H1 (cell line): ENCODE results near the gene HS3ST6. TPM values are rescaled to one million over a fixed set of nuclear protein-coding genes. Genes with fewer than 3 reads are reported as not detected.

Experiments
- CTCF ChIA-PET: fragments of 300-600 bp; sonication (Branson Sonifier 250); formaldehyde crosslinking; loops from one replicate; lab custom pipeline; 2021; ENCODE audit not compliant: partially characterized antibody; lab: Charles Lee
- POLR2A ChIA-PET: fragments of 300-600 bp; sonication (Branson Sonifier 250); formaldehyde crosslinking; loops from one replicate; lab custom pipeline; 2021; ENCODE audit warnings: inconsistent platforms; ENCODE audit not compliant: partially characterized antibody; lab: Charles Lee
- DNase-seq, 2 experiments: peaks; one replicate each; pipeline versions ENCODE4 v3.0.0 to v3.0.0-alpha.2; 2010 to 2022; ENCODE audit warnings: low spot score in 2 of 2, low read depth in 1 of 2, mixed read lengths in 1 of 2
- FAIRE-seq: peaks from 2 replicates; lab custom pipeline; 2011; peaks lifted over from hg19 to GRCh38; lab: Jason Lieb, UNC
- H2AFZ ChIP-seq: 2 replicates; pipeline ENCODE4 v1.8.1; 2012; ENCODE audit warnings: low read length, inconsistent platforms
- H2AK5ac ChIP-seq: 2 replicates; pipeline ENCODE4 v1.6.1; 2013; ENCODE audit warnings: low read depth, low read length
- H2BK120ac ChIP-seq: replicated peaks from 2 replicates; pipeline ENCODE3; 2013; ENCODE audit warnings: low read depth, low read length, inconsistent platforms
- H2BK12ac ChIP-seq: 2 replicates; pipeline ENCODE4 v1.6.1; 2013; ENCODE audit warnings: low read depth, low read length
- H2BK15ac ChIP-seq: 2 replicates; pipeline ENCODE4 v1.6.1; 2013; ENCODE audit warnings: low read length
- H2BK20ac ChIP-seq: 2 replicates; pipeline ENCODE4 v1.6.1; 2013; ENCODE audit warnings: low read length
- H2BK5ac ChIP-seq: 2 replicates; pipeline ENCODE4 v1.6.1; 2013; ENCODE audit warnings: low read depth, low read length
- H3K14ac ChIP-seq: 2 replicates; pipeline ENCODE4 v1.6.1; 2013; ENCODE audit warnings: inconsistent platforms; ENCODE audit not compliant: insufficient read length
- H3K18ac ChIP-seq: 2 replicates; pipeline ENCODE4 v1.6.1; 2013; ENCODE audit warnings: low read length; ENCODE audit errors: extremely low read depth
- H3K23ac ChIP-seq: 2 replicates; pipeline ENCODE4 v1.6.1; 2013; ENCODE audit warnings: inconsistent platforms; ENCODE audit not compliant: insufficient read length
- H3K23me2 ChIP-seq: 2 replicates; pipeline ENCODE4 v1.6.1; 2013; ENCODE audit warnings: low read depth, low read length
- H3K27ac ChIP-seq: 2 replicates; pipeline ENCODE4 v1.6.1; 2011; ENCODE audit warnings: low read depth, low read length, inconsistent platforms
- H3K27me3 ChIP-seq, 4 experiments: replicated peaks in 1 of 4; 1 replicate in 1 of 4; 2 replicates in 3 of 4; pipeline versions ENCODE4 v1.6.1 to v1.8.1; 2011 to 2013; ENCODE audit warnings: low read length in 3 of 4, mild to moderate bottlenecking in 3 of 4, inconsistent platforms in 2 of 4, mixed read lengths in 2 of 4, moderate library complexity in 1 of 4; ENCODE audit not compliant: control insufficient read depth in 3 of 4, insufficient read depth in 3 of 4; ENCODE audit errors: extremely low read depth in 1 of 4
- H3K36me3 ChIP-seq, 4 experiments: 2 replicates each; pipeline versions ENCODE4 v1.6.1 to v1.8.1; 2011 to 2013; ENCODE audit warnings: mild to moderate bottlenecking in 4 of 4, low read length in 3 of 4, moderate library complexity in 2 of 4, control low read depth in 1 of 4, inconsistent platforms in 1 of 4; ENCODE audit not compliant: insufficient read depth in 4 of 4, control insufficient read depth in 2 of 4
- H3K4ac ChIP-seq: replicated peaks from 2 replicates; pipeline ENCODE3; 2013; ENCODE audit warnings: low read length, low read depth, mixed read lengths, inconsistent platforms; ENCODE audit not compliant: insufficient read length
- H3K4me1 ChIP-seq, 4 experiments: replicated peaks in 1 of 4; 1 replicate in 1 of 4; 2 replicates in 3 of 4; pipeline versions ENCODE4 v1.6.1 to v1.8.1; 2011 to 2013; ENCODE audit warnings: low read length in 3 of 4, inconsistent platforms in 2 of 4, mixed read lengths in 1 of 4; ENCODE audit not compliant: insufficient read depth in 4 of 4, control insufficient read depth in 3 of 4
- H3K4me2 ChIP-seq, 2 experiments: 2 replicates each; pipeline versions ENCODE4 v1.6.1 to v1.8.1; 2011 to 2013; ENCODE audit warnings: low read depth in 2 of 2, low read length in 2 of 2, control low read depth in 1 of 2, inconsistent platforms in 1 of 2, mild to moderate bottlenecking in 1 of 2; ENCODE audit not compliant: insufficient read depth in 1 of 2
- H3K4me3 ChIP-seq, 4 experiments: fragments of 200-600, 300-600 bp in 1 of 4; sonication (generic), shearing (Covaris generic), sonication (Bioruptor Twin) in 1 of 4; 2 replicates each; pipeline versions ENCODE4 v1.5.1 to v1.8.1; 2011 to 2016; ENCODE audit warnings: low read length in 4 of 4, low read depth in 3 of 4, control low read depth in 2 of 4, inconsistent platforms in 2 of 4, mild to moderate bottlenecking in 2 of 4, mixed read lengths in 1 of 4, moderate library complexity in 1 of 4; ENCODE audit not compliant: insufficient read depth in 2 of 4; ENCODE audit errors: extremely low read depth in 1 of 4
- H3K56ac ChIP-seq: replicated peaks from 2 replicates; pipeline ENCODE3; 2013; ENCODE audit warnings: low read depth, mild to moderate bottlenecking, mixed read lengths, low read length, inconsistent platforms; ENCODE audit not compliant: insufficient read length
- H3K79me1 ChIP-seq: 2 replicates; pipeline ENCODE4 v1.6.1; 2013; ENCODE audit warnings: low read depth, low read length, control low read depth
- H3K79me2 ChIP-seq, 2 experiments: 2 replicates each; pipeline versions ENCODE4 v1.6.1 to v1.8.1; 2012 to 2013; ENCODE audit warnings: low read length in 2 of 2, mild to moderate bottlenecking in 2 of 2, inconsistent platforms in 1 of 2; ENCODE audit not compliant: insufficient read depth in 2 of 2, control insufficient read depth in 1 of 2
- H3K9ac ChIP-seq, 4 experiments: replicated peaks in 1 of 4; 1 replicate in 1 of 4; 2 replicates in 3 of 4; pipeline versions ENCODE4 v1.6.1 to v1.8.1; 2011 to 2013; ENCODE audit warnings: low read depth in 3 of 4, low read length in 3 of 4, control low read depth in 2 of 4, mild to moderate bottlenecking in 2 of 4, moderate library complexity in 2 of 4, inconsistent platforms in 1 of 4; ENCODE audit errors: extremely low read depth in 1 of 4
- H3K9me3 ChIP-seq, 2 experiments: 2 replicates each; pipeline versions ENCODE4 v1.6.1 to v1.8.1; 2012 to 2013; ENCODE audit warnings: mild to moderate bottlenecking in 2 of 2, moderate library complexity in 2 of 2, control low read depth in 1 of 2, inconsistent platforms in 1 of 2, low read depth in 1 of 2, low read length in 1 of 2, mixed read lengths in 1 of 2; ENCODE audit not compliant: insufficient read depth in 2 of 2
- H4K20me1 ChIP-seq, 2 experiments: replicated peaks in 1 of 2; 2 replicates each; pipeline versions ENCODE3 to v1.8.1; 2011 to 2013; ENCODE audit warnings: inconsistent platforms in 2 of 2, low read length in 2 of 2, mild to moderate bottlenecking in 1 of 2; ENCODE audit not compliant: insufficient read depth in 2 of 2, control insufficient read depth in 1 of 2
- H4K5ac ChIP-seq: 2 replicates; pipeline ENCODE4 v1.6.1; 2013; ENCODE audit warnings: low read length, low read depth, mixed read lengths, inconsistent platforms; ENCODE audit not compliant: insufficient read length
- H4K8ac ChIP-seq: 2 replicates; pipeline ENCODE4 v1.8.0; 2013; ENCODE audit warnings: mild to moderate bottlenecking, moderate library complexity, low read length, inconsistent platforms; ENCODE audit not compliant: insufficient read depth; ENCODE audit errors: extremely low read depth
- H4K91ac ChIP-seq: replicated peaks from 2 replicates; pipeline ENCODE3; 2013; ENCODE audit warnings: low read length, mixed read lengths, inconsistent platforms; ENCODE audit not compliant: insufficient read length
- CBX8 ChIP-seq: fragments of 300-800, 300-1000 bp; sonication (generic); IDR thresholded peaks from 2 replicates; pipeline ENCODE4 v1.7.1; 2016; ENCODE audit warnings: low read depth, low read length, borderline replicate concordance
- KDM1A ChIP-seq: fragments of 200-600, 300-600 bp; sonication (generic); IDR thresholded peaks from 2 replicates; pipeline ENCODE4 v1.7.1; 2016; ENCODE audit warnings: mild to moderate bottlenecking, low read length, borderline replicate concordance
- POU5F1 ChIP-seq: IDR thresholded peaks from 2 replicates; pipeline ENCODE4 v1.6.1; 2011; ENCODE audit warnings: low read depth, mild to moderate bottlenecking, low read length, moderate library complexity
- RAD21 ChIP-seq, 2 experiments: IDR thresholded peaks in 1 of 2; conservative IDR thresholded peaks in 1 of 2; 2 replicates each; pipeline ENCODE4 v1.6.1; 2011; ENCODE audit warnings: low read depth in 2 of 2, low read length in 2 of 2, improper control_type of control experiment in 1 of 2, inconsistent platforms in 1 of 2, mild to moderate bottlenecking in 1 of 2, moderate library complexity in 1 of 2
- SIRT6 ChIP-seq: IDR thresholded peaks from one replicate; pipeline ENCODE4 v1.7.1; 2012; ENCODE audit warnings: low read length, inconsistent platforms
- SP4 ChIP-seq: IDR thresholded peaks from 2 replicates; pipeline ENCODE4 v1.6.1; 2012; ENCODE audit warnings: low read length, inconsistent platforms
- ZNF274 ChIP-seq: IDR thresholded peaks from 2 replicates; pipeline ENCODE4 v1.7.0; 2012; ENCODE audit warnings: low read length, borderline replicate concordance; ENCODE audit errors: extremely low read depth
- WGBS, 2 experiments: shearing (Covaris generic) in 1 of 2; methylation state at CpG; one replicate each; pipeline versions ENCODE4 v1.1.6 to v1.1.7; 2013 to 2015; ENCODE audit warnings: low lambda C conversion rate in 2 of 2, mixed read lengths in 2 of 2, inconsistent platforms in 1 of 2, low coverage in 1 of 2, missing lambda C conversion rate in 1 of 2; ENCODE audit not compliant: insufficient replicate concordance in 2 of 2, insufficient coverage in 1 of 2, insufficient read length in 1 of 2; ENCODE audit errors: extremely low coverage in 1 of 2, missing lambda C conversion rate in 1 of 2; 5-methylcytosine and 5-hydroxymethylcytosine counted together
- polyA plus RNA-seq, 7 experiments: library from polyadenylated mRNA; depleted of rRNA in 3 of 7; stranded (reverse) in 5 of 7; unstranded in 2 of 7; fragments of >200 nt in 5 of 7; fragments of 200-250 nt in 2 of 7; gene quantifications; 1 replicate in 5 of 7; 2 replicates in 1 of 7; 4 replicates in 1 of 7; pipeline versions ENCODE4 v1.2.1 to v1.2.3, GENCODE V29; 2011 to 2013; ENCODE audit warnings: missing spikeins in 2 of 7, mixed read lengths in 2 of 7
- total RNA-seq: library from RNA; stranded (reverse); fragmentation: NEBNext Ultra II Directional; extraction: Animal tissue kit (Norgen Biotek cat#: 25700); gene quantifications from 2 replicates; pipeline ENCODE4 v1.2.1, GENCODE V29; 2021
- TF ChIP-seq, protein P1 (sequence below): IDR thresholded peaks from 2 replicates; pipeline ENCODE4 v1.6.1; 2012; ENCODE audit warnings: inconsistent platforms
- TF ChIP-seq, protein P2 (sequence below), 3 experiments: IDR thresholded peaks; 1 replicate in 2 of 3; 2 replicates in 1 of 3; pipeline versions ENCODE4 v1.5.1 to v1.6.1; 2011; ENCODE audit warnings: low read length in 3 of 3, mild to moderate bottlenecking in 3 of 3, inconsistent platforms in 2 of 3, low read depth in 1 of 3, moderate library complexity in 1 of 3; ENCODE audit not compliant: insufficient read depth in 1 of 3; ENCODE audit errors: control extremely low read depth in 1 of 3

The HS3ST6 gene
- total and polyA plus RNA-seq, 2 of the 8 experiments (the other 6 are each of a cell fraction or from before 2014, with no cell fraction given): 0.36 to 0.39 TPM

DNA sequence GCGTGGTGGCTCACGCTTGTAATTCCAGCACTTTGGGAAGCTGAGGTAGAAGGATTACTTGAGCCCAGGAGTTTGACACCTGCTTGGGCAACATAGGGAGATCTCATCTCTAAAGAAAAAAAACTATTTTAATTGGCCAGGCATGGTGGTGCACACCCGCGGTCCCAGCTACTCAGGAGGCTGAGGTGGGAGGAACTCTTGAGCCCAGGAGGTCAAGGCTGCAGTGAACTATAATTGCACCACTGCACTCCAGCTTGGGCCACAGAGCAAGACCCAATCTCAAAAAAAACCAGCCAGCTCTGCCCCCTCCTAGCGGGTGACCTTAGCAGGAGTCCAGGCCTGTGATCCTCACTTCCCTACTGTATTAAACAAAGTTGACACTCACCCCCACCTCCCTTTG is 5.9 kb upstream of the HS3ST6 start:
- ChIA-PET CTCF (interaction anchor here (0.6 to 2.8 kb wide), 21 partner anchors 8 to 452 kb away, joined by 3 to 21 read pairs (median 5); partner anchors contain the start of genes MEIOB, RNF151, RPL3L and RPS2), POLR2A (interaction anchor here (0.7 to 2.1 kb wide), 9 partner anchors 9 to 78 kb away, joined by 3 to 18 read pairs (median 4); partner anchors contain the start of genes RNF151 and RPS2)
- Histone ChIP-seq H3K27me3 (peaks cover 17 to 58% (median 39%) of the 10 kb centered on the region in 4 experiments), H4K8ac (no peak overlapping the region), H3K79me1 (no peaks in the 10 kb centered on the region), H3K27ac (no peak overlapping the region), H2BK12ac (peak overlapping the region; percentile 63; the same call in 1 of the 2 replicates), H2BK20ac (0 out of 2 replicates have a peak overlapping the region, but pooled peaks have one; percentile 1), H3K9ac (no peak overlapping the region), H2BK15ac (no peak overlapping the region), H3K4ac (no peak overlapping the region), H3K9me3 (no peaks in the 10 kb centered on the region), H2BK5ac (peak overlapping the region; percentile 71; the same call in 1 of the 2 replicates), H3K23ac (no peak overlapping the region), H2BK120ac (no peak overlapping the region), H4K5ac (no peak overlapping the region), H3K4me2 (peak overlapping the region; percentile 16 to 56), H4K20me1 (peaks cover 0 to 4% of the 10 kb centered on the region in 2 experiments), H2AK5ac (peak overlapping the region; percentile 57; the same call in 1 of the 2 replicates), H4K91ac (peak overlapping the region; percentile 79), H3K23me2 (peaks cover 2% of the 10 kb centered on the region; the same call in 1 of the 2 replicates), H3K18ac (peak overlapping the region; percentile 32; the same call in 1 of the 2 replicates), H3K4me3 (peak overlapping the region in 1 of 4 experiments; percentile 47; a peak in 4 of 8 replicates), H3K4me1 (peaks cover 4 to 23% (median 13%) of the 10 kb centered on the region in 4 experiments), H3K79me2 (no peaks in the 10 kb centered on the region), H3K36me3 (no peaks in the 10 kb centered on the region), H2AFZ (0 out of 2 replicates have a peak overlapping the region, but pooled peaks have one; percentile 28), H3K56ac (no peak overlapping the region), H3K14ac (no peak overlapping the region)
- no peak for DNase-seq
- FAIRE-seq: no peak
- 64% methylated on average over 5 of the region's 5 CpGs; no CpG with 5 or more reads in 1 of the 2 experiments for WGBS, 2 experiments
- TF ChIP-seq ZNF274 (no peak), POU5F1 (no peak), CBX8 (no peak), RAD21 (IDR thresholded peaks at IDR 0.05 in 1 of 2, conservative IDR thresholded peaks at IDR 0.05 in 1 of 2; ENCODE audit: low read depth in 2 of 2, low read length in 2 of 2) (no peak), KDM1A (no peak), SIRT6 (no peak), SP4 (no peak)
- TF ChIP-seq, protein P1, sequence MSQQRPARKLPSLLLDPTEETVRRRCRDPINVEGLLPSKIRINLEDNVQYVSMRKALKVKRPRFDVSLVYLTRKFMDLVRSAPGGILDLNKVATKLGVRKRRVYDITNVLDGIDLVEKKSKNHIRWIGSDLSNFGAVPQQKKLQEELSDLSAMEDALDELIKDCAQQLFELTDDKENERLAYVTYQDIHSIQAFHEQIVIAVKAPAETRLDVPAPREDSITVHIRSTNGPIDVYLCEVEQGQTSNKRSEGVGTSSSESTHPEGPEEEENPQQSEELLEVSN: no peak
- TF ChIP-seq, protein P2, sequence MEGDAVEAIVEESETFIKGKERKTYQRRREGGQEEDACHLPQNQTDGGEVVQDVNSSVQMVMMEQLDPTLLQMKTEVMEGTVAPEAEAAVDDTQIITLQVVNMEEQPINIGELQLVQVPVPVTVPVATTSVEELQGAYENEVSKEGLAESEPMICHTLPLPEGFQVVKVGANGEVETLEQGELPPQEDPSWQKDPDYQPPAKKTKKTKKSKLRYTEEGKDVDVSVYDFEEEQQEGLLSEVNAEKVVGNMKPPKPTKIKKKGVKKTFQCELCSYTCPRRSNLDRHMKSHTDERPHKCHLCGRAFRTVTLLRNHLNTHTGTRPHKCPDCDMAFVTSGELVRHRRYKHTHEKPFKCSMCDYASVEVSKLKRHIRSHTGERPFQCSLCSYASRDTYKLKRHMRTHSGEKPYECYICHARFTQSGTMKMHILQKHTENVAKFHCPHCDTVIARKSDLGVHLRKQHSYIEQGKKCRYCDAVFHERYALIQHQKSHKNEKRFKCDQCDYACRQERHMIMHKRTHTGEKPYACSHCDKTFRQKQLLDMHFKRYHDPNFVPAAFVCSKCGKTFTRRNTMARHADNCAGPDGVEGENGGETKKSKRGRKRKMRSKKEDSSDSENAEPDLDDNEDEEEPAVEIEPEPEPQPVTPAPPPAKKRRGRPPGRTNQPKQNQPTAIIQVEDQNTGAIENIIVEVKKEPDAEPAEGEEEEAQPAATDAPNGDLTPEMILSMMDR (IDR thresholded peaks at IDR 0.05; ENCODE audit: control extremely low read depth in 1 of 3, insufficient read depth in 1 of 3, low read depth in 1 of 3, low read length in 3 of 3): no peak
